Activated CD8-positive, alpha-beta memory T cell treated with anti-CD3 and anti-CD28 coated beads for 24 hours (primary cell): Measurements from ENCODE around the gene SLC35E3.
A peak's percentile ranks its signal among the peaks of the same experiment; 100 is the strongest.

Source experiments
- DNase-seq: peaks from one replicate; pipeline ENCODE4 v3.0.0-alpha.2; 2020

Gene SLC35E3

DNA sequence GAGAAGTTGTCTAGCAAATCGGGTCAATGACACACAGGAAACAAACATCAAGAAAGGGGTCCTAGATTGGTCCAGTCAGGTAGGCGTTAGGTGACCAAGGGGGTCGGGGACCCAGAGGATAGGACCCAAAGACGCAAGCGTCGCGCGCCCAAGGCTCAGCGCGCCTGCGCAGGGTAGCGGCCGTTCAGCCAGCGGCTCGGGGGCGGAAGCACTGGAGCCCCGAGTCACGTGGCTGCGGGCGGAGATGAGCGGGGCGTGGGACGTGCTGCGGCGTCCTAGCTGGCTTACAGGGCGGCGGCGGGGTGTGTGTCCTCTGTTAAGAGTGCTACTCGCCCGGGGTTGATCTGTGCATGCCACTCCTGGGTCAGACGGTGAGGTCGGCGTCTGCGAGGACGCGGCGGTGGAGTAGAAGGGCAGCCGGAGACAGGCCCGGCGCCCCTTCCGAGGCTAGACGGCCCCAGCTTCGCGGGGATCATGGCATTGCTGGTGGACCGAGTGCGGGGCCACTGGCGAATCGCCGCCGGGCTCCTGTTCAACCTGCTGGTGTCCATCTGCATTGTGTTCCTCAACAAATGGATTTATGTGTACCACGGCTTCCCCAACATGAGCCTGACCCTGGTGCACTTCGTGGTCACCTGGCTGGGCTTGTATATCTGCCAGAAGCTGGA lies at the start of gene SLC35E3:
SLC35E3 (plus strand) TSS at position 273 of the 668 bp plus-strand sequence; CDS start at position 475, 202 bp downstream.
- peak; percentile 95 for DNase-seq

DNA sequence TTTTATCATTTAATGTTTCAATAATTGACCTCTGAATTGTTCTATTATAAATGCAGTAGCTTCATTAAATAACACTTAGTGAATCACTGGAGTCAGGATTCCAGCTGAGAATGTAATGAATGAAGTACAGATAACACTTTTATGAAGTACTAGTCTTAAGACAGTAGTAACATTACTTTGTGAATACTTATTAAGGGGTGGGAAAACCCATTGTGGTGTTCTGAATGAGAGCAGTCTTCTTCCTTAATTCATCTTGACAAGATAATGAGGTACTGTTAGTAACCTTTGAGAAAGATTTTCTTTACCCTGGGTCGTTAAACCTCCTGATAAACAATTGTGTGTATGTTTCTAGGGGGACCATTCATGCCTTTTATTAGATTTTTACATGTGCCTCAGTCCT lies 46.5 kb upstream of the SLC35E3 start:
- DNase-seq = no peak

DNA sequence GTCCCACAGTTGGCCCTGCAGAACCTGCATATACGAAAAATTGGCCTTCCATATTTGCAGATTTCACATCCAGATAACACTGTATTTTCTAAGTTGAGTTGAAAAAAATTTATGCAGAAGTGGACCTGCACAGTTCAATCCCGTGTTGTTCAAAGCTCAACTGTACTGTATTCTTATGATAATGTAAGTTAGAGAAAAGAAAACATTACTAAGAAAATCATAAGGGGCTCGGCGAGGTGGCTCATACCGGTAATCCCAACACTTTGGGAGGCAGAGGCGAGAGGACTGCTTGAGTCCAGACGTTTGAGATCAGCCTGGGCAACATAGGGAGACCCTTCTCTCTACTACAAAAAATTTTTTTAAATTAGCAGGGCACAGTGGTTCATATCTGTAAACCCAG lies 18.2 kb upstream of the SLC35E3 start:
- DNase-seq = no peak

DNA sequence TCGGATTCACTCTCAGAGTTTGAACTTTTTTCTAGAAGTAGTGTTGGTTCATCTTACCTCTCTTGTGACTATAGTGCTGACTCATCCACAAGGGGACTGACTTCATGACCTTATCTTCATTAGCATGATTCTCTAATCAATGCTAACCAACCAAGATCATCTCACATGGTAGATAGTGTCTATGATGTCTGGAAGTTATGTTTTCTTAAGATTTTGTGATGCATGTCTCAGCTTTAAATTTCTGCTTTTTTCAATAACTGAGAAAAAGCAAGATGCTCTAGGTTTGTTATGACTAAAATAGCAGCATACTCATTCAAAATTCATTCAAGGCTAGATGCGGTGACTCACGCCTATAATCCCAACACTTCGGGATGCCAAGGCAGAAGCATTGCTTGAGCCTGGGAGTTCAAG lies 12.3 kb upstream of the SLC35E3 start:
- no peak for DNase-seq

DNA sequence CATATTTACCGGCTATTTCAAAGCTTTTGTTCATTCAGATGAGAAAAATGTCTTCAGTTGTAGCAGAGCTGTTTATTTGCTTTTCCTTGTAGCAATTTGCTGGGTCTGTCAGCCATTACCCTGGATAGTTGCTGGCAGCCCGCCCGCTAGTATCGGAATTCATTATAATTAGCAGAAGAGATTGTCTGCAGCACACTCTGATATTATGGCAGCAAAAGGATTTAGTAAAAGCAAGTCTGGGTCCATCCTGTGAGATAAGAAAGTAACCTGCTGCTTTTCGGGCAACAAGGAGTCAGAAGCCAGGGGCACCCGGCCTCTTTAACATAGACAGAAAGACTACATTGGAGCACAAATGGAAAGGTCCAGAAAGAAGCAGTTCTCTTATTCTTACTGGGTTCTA lies 6.1 kb upstream of the SLC35E3 start:
- no peak for DNase-seq

DNA sequence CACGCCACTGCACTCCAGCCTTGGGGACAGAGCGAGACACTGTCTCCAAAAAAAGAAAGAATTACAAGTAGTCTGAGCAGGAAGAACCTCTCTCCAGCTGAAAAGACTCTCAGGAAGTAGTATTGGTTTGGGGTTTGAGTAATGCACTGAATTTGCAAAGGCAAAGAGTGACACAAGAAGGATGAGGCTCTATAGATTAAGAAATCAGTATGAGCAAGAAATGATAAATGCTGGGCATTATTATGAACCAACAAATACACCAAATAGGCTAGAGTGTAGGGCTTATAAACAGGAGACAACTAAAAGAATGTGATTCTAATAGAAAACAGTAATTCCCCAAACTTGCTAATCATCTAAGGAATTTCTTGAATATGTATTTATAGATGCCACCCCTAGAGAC lies 2.6 kb upstream of the SLC35E3 start:
- no peak for DNase-seq

DNA sequence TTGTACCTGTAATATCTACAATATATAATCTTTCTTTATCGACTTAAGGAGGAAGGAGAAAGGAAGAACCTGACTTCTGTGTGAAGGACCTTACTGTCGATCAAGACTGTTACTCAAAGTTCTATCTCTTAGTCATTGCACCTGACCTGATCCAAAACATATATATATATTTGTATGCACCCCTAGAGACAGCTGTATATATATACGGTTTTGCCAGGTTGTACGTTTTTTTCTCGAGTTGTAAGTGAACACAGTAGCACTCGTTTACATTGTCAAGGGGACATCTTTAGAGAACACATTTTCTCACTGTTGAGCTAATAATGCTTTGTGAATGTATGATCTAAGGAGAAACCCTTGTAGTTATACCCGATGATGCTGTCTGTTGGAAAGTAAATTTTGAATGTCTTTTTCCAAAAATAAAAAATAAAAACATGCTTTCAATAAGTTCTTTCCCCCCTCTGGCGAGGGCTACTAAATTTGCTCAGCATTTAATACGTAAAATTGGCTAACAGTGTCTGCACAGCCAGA lies 536 bp upstream of the SLC35E3 start:
- DNase-seq = no peak

DNA sequence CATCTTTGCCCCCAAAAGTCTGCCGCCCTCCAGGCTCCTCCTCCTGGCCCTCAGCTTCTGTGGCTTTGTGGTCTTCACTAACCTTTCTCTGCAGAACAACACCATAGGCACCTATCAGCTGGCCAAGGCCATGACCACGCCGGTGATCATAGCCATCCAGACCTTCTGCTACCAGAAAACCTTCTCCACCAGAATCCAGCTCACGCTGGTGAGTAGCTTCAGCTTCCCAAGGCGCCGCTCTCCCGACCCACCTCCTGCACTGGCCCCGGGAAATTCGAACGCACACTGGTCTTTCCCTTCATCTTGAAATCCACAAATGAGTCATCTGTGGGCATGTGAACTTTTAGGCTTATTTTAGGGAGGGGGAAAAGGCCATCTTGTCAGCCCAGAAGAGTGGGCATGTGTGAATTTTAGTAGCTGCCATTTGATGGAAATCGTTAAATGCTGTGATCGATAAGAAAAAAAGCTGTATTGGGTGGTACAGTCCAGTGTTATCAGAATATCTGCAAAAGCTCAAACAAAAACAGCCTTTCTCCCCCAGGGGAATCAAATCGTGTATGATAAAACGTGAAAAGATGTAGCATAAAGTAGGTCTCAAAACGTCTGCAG lies 700 bp downstream of the SLC35E3 start:
- peak; percentile 73 for DNase-seq

DNA sequence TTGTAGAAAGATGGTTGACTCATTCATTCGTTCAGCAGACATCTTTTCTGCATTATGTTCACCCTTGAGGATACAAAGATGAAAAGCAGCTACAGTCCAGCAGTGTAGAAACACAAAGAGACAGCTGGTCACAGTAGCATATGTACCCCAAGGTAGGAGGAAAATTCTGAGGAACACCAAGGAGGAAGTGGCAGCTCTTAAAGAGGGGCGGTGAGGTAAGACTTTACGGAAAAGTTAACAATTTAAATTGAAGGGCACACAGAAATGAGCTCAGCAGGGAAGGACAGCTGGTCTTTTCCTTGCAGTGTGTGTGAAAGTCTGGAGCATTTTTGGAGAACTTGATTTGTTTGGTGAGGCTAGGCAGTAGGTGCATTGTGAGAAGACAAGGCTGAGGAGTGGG lies 3.5 kb downstream of the SLC35E3 start:
- DNase-seq = no peak

DNA sequence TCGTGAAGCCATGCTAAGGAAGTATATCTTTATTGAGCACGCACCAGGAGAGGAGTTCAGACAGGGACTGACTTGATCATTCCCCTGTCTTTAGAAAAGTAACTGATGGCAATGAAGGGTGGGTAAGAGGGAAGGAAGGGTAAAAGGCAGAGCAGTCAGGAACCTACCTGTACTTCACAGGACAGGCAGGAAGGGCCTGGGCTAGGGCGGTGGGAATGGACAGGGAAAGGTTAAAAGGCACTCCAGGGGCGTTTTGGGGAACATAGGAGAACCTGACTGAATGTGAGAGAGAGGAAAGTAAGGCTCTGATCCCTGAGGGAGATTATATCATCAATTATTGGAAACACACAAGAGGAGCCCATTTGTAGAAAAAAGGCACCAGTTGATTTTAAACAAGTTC lies 3.9 kb downstream of the SLC35E3 start:
- DNase-seq = no peak

DNA sequence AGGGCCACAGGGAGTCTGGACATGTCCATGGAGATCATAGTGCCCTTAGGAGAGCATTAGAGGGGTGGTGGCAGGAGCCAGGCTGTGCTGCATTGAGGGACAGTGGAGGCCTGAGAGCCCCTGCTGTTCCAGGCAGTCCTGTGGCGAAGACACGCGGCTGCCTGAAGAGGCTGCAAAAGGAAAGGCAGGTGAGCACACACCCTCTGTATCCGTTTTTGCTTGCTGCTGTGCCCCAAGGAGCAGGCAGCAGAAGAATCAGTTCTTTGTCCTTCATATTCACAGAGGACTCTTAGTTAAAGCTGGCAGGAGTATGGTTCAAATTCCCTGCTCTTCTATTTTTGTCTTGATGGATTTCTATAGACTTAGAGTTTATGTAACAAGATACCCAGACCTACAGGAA lies 4.5 kb downstream of the SLC35E3 start:
- DNase-seq = no peak

DNA sequence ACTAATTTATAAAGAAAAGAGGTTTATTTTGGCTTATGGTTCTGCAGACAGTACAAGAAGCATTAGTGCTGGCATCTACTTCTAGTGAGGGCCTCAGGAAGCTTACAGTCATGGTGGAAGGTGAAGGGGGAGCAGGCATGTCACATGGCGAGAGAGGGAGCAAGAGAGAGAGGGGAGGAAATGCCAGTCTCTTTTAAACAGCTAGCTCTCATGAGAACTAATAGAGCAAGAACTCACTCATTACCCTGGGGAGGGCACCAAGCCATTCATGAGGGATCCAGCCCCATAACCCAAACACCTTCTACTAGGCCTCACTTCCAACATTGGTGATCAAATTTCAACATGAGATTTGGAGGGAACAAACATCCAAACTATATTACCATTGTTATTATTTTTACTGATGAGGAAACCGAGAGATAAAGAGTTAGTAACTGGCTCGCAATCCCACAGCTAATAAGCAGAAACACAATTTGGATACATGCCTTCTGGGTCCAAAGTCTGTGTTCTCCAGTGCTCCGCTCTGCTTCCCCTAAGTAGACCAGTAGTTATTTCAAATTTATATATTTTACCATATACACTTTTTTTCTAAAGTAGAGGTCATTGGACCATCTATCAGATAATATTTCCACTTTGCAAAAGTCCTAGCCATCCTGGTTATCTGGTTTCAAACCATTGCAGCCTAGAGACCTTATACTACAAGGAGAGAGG lies 9.7 kb downstream of the SLC35E3 start:
- no peak for DNase-seq

DNA sequence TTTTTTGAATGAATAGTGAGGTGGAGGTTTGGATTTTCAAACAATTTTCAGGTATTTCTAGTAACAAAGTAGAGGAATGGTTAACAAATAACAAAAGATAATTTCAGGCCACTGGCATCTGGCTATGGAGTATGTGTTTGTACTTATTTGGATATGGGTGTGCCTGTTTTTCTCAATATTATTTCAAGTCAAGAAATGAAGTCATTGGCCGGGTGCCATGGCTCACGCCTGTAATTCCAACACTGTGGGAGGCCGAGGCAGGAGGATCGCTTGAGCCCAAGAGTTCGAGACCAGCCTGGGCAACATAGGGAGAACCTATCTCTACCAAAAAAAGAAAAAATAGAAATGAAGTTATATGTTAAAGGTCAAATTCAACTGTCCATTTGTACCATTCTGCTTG lies 13.9 kb downstream of the SLC35E3 start:
- no peak for DNase-seq

DNA sequence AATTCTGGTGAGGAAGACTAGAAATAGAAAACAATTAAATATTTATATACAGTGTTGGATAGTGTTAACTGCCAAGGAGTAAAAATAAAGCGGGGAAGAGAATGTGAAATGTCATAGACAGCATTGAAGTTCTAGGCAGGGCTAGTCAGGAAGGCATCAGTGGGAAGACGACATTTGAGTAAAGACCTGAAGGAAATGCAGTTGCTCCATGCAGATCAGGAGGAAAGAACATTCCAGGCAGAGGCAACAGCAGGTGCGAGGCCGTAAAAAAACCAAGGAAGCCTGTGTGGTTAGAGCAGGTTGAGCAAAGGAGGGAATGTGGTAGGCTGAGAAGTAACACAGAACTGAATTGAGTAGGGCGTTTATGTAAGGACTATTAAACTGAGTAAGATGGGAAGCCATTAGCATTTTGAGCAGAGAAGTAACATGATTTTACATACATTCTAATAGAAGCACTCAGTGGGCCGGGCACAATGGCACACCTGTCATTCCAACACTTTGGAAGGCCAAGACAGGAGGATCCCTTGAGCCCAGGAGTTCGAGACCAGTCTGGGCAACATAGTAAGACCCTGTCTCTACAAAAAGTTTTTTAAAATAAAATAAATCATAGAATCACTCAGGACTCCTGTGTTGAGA lies 14.9 kb downstream of the SLC35E3 start:
- DNase-seq = no peak

DNA sequence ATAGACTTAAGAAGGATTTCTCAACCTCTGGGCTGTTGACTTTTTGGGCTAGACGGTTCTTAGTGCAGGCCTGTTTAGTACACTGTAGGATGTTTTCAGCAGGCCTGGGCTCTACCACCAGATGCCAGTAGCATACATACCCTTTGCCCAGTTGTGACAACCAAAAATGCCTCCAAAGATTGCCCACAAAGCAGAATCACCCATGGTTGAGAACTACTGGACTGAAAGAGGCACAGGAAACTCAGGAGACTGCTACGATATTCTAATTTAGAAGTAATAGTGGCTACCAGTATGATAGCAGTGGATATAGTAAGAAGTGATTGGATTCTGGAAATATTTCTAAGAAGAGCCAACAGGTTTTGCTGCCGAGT lies 15.5 kb downstream of the SLC35E3 start:
- DNase-seq = no peak

DNA sequence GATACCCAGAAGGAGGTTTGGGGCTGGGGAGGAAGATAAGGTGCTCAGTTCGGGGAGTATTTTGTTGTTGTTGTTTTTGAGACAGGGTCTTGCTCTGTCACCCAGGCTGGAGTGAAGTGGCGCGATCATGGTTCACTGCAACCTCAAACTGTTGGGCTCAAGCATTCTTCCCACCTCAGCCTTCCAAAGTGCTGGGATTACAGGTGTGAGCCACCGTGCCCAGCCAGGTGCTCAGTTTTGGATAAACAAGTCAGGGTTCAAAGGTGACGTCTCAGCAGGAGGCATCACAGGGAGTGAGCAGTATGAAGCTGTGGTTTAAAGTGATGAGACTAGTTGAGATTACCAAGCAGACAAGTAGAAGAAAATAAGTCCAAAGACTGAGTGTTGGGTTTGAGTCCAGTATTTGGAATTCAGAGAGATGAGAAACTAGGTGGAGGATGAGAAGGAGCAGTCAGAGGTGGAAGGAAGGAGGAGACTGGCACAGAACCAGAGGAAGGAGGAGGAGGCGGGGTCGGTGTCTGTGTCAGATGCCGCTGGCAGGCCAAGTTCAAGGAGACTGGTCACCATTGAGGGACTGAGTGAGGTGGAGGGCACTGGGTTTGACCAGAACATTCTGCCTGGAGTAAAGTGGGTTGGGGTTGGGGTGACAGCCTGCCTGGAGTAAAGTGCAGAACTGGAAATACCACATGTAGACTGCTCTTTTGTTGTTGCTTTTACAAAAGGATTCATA lies 16.1 kb downstream of the SLC35E3 start:
- DNase-seq = no peak

DNA sequence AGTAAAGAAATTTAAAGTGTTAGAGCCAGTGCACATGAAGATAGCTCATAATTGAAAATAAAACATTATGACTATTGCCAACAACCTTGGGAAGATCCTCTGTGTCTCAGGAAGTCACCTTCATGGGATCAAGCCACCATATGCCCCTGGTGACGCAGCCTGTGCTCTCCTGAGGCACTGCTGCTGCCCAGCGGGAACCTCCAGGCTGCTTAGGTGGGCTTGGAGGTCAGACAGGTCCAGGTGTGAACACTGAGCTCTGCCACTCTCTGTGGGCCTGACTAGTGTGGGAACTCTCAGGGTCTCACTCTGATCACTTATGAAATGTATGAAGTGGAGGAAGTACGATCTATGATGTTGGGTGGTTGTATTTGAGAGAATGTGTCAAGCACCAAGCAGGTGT lies 16.7 kb downstream of the SLC35E3 start:
- no peak for DNase-seq

DNA sequence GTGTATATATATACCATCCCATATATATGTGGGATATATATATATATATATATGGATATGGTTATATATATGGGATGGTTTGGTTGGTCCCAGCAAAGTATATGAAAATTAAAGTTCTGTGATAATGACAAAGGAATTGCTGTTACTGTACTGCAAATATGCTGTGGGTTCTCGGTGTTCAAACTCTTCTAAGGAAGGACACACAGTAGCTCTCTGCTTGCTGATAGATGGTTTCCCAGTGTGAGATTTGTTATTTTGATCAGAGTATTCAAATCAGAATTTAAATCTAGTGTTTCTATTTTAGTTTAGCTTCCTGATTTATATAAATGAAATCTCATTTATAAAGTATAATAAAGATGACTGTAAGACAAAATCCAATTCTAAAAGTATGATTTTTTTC lies 19.7 kb downstream of the SLC35E3 start:
- DNase-seq = no peak

DNA sequence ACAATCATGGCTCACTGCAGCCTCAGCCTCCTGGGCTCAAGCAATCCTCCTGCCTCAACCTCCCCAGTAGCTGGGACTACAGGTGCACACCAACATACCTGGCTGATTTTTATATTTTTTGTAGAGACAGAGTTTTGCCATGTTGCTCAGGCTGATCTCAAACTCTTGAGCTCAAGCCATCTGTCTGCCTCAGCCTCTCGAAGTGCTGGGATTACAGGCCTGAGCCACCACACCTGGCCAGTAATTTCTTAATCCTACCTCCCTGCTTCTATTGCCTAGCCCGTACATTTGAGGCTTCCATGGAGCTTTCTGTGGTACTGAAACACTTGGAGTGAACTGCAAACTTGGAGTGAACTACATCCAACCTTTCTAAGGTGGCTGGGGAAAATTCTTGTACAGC lies 20.7 kb downstream of the SLC35E3 start:
- no peak for DNase-seq

DNA sequence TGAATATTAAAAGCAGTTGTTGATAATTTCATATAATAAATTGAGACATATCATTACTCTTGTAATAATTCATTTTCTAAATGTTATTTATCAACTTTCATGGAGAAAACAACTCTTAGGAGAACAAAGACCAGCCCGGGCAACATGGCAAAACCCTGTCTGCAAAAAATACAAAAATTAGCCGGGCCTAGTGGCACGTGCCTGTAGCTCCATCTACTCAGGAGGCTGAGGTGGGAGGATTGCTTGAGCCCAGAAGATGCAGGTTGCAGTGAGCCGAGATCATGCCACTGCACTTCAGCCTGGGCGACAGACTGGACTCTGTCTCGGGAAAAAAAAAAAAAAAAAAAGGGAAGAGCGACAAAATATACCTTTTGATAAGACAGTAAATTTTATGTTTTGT lies 21.2 kb downstream of the SLC35E3 start:
- DNase-seq = no peak

DNA sequence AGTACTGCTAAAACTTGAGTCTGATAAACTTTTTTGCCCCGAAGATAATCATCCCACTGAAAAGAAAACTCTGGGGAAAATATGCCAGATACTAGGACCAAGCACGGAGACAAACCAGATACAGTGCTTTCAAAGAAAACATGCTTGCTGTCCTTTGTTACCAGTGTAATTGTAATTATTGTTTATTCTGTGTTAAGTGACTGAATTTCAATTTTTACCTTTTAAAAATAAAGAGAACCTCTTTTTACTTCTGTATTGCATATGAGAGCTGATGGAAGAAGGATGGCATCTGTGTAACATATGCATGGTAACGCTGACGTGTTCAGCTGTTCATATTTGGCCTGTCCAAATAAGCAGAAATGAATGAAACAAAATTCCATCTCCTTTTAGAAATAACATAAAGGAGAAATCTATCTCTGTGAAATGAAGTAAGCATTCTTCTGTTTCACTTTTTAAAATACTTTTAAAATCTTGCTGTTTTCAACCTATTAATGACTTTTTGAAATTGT lies 22.5 kb downstream of the SLC35E3 start:
- no peak for DNase-seq

DNA sequence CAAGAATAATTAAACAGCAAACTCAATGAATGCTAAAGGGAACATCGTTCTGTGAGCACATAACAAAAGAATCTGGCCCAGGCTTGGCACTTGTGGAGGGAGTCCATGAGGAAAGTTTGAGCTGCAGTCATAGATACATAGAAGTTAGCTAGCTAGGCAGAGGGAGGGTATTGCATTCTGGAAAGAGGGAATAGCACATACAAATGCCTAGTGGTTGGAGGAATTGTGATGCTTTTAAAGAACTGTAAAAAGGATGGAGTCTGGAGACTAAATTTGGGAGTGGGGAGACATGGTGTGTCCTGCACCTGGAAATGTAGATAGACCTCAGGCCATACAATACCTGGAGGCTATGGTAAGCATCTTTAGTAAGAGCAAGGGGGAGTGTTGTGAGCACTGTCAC lies 24.0 kb downstream of the SLC35E3 start:
- no peak for DNase-seq
